Lower leg skin (tissue), 3 donors: ENCODE results near the gene SLC1A4.

Experiments
- POLR2A ChIP-seq, 2 donors: fragments of 450-650 bp; IDR thresholded peaks; one replicate each; pipeline ENCODE4 v1.6.1; 2016 to 2017; ENCODE audit warnings: antibody characterized with exemption in 2 of 2, mild to moderate bottlenecking in 1 of 2, moderate library complexity in 1 of 2
- TF ChIP-seq, protein P1 (sequence below), 3 donors: fragments of 450-650 bp; IDR thresholded peaks; one replicate each; pipeline ENCODE4 v1.5.1; 2016; ENCODE audit warnings: antibody characterized with exemption in 3 of 3, mild to moderate bottlenecking in 3 of 3, moderate library complexity in 2 of 3

DNA sequence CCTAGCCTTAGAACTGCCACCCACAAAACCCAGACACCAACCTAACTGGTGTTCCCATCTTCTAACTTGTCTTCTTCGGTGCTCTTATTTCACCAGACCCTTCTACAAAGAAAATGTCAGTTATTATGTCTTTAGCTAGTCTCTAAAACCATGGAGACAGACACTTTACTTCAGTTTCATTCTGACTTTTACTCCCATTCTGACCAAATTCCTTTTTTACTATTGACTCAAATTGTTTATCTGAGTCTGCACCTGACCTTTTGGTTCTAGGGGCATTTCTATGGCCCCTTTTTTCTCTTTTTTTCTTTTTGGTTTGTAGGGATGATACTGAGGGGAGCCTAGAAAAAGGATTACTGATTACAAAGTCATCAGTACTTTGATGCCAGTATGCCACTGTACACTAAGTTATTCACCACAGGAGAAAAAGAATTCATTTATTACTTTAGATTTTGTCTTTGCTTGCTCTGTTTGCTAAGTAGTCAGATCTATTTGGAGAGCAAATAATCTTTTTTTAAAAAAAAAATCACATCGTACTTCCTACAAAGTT, 6.8 kb upstream of the SLC1A4 start:
- TF ChIP-seq, protein P1, sequence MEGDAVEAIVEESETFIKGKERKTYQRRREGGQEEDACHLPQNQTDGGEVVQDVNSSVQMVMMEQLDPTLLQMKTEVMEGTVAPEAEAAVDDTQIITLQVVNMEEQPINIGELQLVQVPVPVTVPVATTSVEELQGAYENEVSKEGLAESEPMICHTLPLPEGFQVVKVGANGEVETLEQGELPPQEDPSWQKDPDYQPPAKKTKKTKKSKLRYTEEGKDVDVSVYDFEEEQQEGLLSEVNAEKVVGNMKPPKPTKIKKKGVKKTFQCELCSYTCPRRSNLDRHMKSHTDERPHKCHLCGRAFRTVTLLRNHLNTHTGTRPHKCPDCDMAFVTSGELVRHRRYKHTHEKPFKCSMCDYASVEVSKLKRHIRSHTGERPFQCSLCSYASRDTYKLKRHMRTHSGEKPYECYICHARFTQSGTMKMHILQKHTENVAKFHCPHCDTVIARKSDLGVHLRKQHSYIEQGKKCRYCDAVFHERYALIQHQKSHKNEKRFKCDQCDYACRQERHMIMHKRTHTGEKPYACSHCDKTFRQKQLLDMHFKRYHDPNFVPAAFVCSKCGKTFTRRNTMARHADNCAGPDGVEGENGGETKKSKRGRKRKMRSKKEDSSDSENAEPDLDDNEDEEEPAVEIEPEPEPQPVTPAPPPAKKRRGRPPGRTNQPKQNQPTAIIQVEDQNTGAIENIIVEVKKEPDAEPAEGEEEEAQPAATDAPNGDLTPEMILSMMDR (IDR thresholded peaks at IDR 0.05), result no peak
- no peak for TF ChIP-seq POLR2A (IDR thresholded peaks at IDR 0.05)
